ENCODE measurements around the gene ITFG1.
A peak's percentile ranks its signal among the peaks of the same experiment; 100 is the strongest.
"Not testable (repeated sequence)": the region's sequence is repeated elsewhere in the genome, so short reads cannot be mapped to it uniquely, and the experiment has no call there.

Gene ITFG1

DNA sequence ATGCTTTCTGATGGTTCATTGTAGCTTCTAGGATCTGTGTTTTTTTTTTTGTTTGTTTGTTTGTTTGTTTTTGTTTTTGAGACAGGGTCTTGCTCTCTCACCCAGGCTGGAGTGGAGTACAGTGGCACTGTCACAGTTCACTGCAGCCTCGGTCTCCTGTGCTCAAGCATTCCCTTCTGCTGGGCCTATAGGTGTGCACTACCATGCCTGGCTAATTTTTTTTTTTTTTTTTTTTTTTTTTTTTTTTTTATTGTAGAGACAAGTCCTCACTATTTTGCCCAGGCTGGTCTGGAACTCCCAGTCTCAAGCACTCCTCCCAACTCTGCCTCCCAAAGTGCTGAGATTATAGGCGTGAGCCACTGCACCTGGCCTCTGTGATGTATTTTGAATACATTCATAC is 12.1 kb upstream of the ITFG1 start:
- not testable (repeated sequence) for DNase-seq

- no peak for DNase-seq
These were observed 9.9 kb upstream of the ITFG1 start for GRCh38 chr16:47470810-47471209.

GRCh38 chr16:47470211-47470610 is 9.3 kb upstream of the ITFG1 start:
- no peak for DNase-seq

DNA sequence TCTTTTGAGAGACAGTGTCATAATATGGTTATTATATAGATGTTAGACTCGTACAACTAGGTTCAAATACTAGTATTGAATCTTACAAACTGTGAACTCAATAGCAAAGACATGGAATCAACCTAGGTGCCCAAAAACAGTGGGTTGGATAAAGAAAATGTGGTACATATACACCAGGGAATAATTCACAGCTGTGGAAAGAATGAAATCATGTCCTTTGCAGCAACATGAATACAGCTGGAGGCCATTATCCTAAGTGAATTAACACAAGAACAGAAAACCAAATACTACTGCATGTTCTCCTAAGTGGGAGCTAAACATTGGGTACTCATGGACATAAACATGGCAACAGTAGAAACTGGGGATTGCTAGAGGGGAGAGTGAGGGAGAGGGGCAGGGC is 8.4 kb upstream of the ITFG1 start:
- DNase-seq: no peak

DNA sequence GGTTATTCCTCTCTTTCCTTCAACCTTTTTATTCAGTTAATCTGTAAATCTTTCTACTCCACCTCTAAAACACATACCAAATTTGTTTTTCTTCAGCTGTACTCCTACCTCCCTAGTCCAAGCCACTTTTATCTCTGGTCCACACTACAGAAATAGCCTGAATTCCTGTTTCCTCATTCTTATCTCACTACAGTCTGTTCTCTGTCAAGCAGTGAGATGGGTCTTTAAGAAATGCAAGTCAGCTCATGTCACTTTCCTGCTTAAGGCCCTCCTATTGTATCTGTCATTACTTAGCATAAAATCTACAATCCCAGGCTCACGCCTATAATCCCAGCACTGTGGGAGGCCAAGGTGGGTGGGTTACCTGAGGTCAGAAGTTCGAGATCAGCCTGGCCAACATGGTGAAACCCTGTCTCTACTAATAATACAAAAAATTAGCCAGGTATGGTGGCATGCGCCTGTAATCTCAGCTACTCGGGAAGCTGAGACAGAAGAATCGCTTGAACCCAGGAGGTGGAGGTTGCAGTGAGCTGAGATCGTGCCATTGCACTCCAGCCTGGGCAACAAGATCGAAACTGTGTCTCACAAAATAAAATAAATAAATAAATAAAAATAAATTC is 7.3 kb upstream of the ITFG1 start:
- not testable (repeated sequence) for DNase-seq

DNA sequence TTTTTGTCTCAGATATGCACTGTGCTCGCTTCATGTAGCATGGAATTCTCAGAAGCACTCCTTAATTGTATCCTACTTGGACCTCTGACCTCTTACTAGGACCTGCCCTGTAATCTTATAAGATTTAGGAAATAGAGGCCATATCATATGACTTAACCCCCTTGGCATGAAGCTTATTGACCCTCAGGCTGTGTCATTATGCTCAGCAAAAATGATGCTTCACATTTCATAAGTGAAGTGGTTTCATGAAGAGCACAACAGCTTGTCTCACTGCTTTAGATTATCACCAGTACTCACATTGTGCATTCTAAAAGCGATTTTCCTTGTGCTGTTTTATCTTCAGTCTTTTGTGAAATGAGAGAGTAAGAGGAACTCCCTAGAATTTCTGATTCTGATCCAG is 6.6 kb upstream of the ITFG1 start:
- no peak for DNase-seq

- no peak for DNase-seq
These were observed 5.2 kb upstream of the ITFG1 start for GRCh38 chr16:47465919-47466630.

- no peak for DNase-seq
These were observed 3.1 kb upstream of the ITFG1 start for GRCh38 chr16:47463771-47464624.

- DNase-seq: peak; percentile 16
These were observed 869 bp upstream of the ITFG1 start for GRCh38 chr16:47461598-47462266.

GRCh38 chr16:47460359-47460710 is 528 bp downstream of the ITFG1 start:
- DNase-seq: no peak

- no peak for DNase-seq
These were observed 1.3 kb downstream of the ITFG1 start for GRCh38 chr16:47459603-47460002.

GRCh38 chr16:47458331-47458730 is 2.5 kb downstream of the ITFG1 start:
- DNase-seq: no peak

DNA sequence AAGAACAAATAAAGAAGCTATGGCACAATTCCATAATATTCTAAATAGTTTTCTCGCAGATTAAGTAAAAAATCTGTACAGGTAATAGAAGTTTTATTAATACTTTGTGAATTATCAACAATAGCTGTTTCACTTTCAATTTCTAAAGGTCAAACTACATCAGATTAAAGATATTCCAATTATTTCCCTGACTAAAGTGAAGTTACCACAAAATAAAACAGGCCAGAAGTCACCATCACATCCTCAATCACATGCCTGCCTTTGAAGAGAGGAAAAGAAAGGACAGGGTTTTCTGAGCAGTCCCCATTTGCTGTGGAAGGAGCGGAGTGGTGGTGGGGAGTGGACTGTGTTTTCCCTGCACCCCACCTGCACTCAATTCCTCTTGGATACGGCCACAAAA is 11.1 kb downstream of the ITFG1 start:
- no peak for DNase-seq

GRCh38 chr16:47448830-47449575 is 11.9 kb downstream of the ITFG1 start:
- DNase-seq: no peak

DNA sequence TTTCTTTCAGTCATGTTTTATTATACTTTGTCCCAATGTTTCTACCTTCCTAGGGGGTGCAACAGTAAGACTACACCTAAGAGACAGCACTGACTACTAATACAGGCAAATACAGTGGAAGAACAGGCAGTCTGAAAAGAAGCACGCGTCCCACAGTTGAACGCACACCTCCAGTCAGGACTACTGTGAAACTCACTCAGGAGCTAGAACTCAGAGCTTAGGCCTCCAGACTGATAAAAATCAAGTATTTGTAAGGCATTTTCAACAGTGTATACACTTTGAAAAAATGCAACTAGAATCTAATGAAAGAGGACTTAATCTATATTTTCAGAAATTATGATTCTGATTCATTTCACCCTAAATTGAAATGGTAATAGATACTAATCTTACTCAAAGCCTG is 14.4 kb downstream of the ITFG1 start:
- DNase-seq: no peak

GRCh38 chr16:47442884-47443283 is 18.0 kb downstream of the ITFG1 start:
- not testable (repeated sequence) for DNase-seq

DNA sequence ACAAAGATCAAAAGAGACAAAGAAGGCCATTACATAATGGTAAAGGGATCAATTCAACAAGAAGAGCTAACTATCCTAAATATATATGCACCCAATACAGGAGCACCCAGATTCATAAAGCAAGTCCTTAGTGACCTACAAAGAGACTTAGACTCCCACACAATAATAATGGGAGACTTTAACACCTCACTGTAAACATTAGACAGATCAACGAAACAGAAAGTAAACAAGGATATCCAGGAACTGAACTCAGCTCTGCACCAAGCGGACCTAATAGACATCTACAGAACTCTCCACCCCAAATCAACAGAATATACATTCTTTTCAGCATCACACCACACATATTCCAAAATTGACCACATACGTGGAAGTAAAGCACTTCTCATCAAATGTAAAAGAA is 20.8 kb downstream of the ITFG1 start:
- not testable (repeated sequence) for DNase-seq

DNA sequence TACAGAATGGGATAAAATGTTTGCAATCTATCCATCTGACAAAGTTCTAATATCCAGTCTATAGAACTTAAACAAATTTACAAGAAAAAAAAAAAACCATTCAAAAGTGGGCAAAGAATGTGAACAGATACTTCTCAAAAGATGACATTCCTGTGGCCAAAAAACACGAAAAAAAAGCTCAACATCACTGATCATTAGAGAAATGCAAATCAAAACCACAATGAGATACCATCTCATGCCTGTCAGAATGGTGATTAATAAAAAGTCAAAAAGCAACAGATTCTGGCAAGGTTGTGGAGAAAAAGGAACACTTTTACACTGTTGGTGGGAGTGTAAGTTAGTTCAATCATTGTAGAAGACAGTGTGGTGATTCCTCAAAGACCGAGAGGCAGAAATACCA is 26.6 kb downstream of the ITFG1 start:
- not testable (repeated sequence) for DNase-seq

- DNase-seq: no peak
These were observed 28.9 kb downstream of the ITFG1 start for GRCh38 chr16:47431960-47432359.

GRCh38 chr16:47426806-47427205 is 34.1 kb downstream of the ITFG1 start:
- DNase-seq: no peak

- DNase-seq: no peak
These were observed 36.0 kb downstream of the ITFG1 start for GRCh38 chr16:47424846-47425245.

DNA sequence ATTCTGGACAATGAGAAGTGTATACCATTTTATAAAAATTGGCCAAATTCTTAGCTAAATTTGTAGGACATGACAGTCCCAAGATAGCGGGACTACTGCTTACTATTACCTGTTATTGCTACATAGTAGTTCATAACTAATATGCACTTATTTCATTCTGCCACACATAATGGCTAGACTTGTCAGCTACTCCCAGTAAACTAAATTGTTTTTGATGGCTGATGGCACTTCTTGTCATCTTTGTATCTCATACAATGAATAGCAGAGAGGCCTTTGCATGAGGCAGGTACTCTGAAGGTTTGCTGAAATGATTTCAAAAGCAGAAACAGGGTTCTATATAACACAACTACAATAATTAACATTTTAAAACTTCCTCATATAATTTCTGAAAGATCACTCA is 44.0 kb downstream of the ITFG1 start:
- no peak for DNase-seq

DNA sequence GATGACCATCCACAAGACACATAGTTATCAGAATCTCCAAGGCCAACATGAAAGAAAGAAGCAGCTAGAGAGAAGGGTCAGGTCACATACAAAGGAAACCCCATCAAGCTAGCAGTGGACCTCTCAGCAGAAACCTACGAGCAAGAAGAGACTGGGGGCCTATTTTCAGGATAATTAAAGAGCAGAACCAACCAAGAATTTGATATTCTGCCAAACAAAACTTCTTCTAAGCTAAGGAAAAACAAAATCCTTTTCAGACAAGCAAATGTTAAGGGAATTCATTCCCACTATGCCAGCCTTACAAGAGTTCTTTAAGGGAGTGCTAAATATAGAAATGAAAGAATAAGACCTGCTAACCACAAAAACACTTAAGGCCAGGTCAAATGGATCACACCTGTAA is 47.8 kb downstream of the ITFG1 start:
- DNase-seq: no peak
